ENCODE data around the gene MANSC4.
"Not testable (repeated sequence)": the region's sequence is repeated elsewhere in the genome, so short reads cannot be mapped to it uniquely, and the experiment has no call there.

The MANSC4 gene

DNA sequence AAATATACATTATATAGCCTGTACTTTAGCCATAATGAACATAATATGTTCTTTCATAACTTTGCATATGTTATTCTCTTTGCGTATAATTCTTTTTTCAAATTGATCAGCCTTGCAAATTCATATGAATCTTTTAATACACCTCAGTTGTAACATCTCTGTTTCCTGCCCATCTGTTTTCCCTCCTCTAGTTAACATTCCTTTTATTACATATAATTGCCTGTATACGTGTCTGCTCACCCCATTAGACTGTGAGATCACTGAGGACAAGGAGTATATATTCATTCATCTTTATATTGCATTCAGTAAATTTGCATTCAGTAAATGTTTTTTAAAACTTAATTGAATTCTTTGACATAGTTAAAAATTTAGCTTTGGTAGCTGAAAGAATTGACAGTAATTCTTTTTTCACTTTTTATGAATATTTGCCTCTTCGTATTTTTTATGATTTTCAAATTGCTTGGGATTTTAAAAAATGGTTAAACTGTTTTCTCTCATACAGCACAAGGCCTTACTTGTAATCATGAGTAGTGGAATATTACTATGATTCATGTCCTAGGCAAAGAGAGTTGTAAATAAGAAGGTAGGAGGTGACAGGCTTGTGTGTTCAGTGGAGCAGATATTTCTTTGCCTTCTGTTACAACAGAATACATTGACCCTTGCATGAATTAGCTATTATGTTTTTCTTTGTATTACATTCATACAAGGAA is 32.8 kb downstream of the MANSC4 start:
- no peak for DNase-seq

DNA sequence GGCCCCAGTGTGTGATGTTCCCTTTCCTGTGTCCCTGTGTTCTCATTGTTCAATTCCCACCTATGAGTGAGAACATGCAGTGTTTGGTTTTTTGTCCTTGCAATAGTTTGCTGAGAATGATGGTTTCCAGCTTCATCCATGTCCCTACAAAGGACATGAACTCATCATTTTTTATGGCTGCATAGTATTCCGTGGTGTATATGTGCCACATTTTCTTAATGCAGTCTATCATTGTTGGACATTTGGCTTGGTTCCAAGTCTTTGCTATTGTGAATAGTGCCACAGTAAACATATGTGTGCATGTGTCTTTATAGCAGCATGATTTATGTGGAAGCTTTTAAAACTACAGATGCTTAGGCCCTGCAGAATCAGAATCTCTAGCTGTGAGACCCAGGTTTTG is 34.3 kb downstream of the MANSC4 start:
- not testable (repeated sequence) for DNase-seq

DNA sequence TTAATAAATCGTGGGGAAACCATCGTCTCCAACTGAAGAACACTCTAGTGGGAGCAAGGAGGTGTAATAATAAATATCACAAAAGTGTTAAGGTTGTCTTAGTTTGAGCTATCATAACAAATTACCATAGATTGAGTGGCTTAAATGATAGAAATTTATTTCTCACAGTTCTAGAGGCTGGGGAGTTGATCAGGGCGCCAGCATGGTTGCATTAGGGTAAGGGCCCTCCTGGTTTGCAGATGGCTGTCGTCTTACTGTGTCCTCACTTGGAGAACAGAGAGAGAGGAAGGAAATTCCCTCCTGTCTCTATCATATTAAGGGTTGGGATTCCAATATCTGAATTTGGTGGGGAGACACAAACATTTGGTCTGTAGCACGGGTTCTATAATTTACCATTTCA is 36.4 kb downstream of the MANSC4 start:
- DNase-seq, result no peak

DNA sequence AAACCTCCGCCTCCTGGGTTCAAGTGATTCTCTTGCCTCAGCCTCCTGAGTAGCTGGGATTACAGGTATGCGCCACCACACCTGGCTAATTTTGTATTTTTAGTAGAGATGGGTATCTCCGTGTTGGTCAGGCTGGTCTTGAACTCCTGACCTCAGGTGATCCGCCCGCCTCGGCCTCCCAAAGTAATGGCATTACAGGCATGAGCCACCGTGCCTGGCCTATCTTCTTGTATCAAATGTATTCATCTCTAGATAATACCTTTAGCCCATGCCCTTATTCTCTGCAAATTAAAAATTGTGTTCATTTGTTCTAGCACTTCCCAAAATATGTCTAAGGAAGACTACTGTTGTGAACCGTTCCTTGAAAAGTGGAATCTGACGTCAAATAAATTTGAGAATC is 45.7 kb downstream of the MANSC4 start:
- not testable (repeated sequence) for DNase-seq

DNA sequence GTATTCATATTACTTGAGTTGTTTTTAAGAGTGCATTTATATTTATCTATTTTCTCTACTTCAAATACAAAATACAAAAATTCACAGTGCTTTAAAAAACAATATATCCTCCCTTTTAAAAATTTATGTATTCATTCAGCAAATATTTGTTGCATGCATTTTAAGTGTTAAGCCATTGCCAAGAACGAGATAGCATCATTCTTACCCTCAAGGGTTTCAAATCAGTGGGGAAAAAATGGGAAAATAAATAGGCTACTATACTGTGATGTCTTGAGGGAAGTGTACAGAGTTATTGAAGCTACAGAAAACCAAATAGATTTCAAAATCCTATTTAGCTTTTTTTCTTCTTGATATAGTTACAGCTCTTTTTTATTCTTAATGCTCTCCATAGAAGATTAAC is 46.2 kb downstream of the MANSC4 start:
- no peak for DNase-seq

GRCh38 chr12:27733052-27733656 is 46.9 kb downstream of the MANSC4 start:
- no peak for DNase-seq

GRCh38 chr12:27732281-27732680 is 47.8 kb downstream of the MANSC4 start:
- DNase-seq, result no peak

DNA sequence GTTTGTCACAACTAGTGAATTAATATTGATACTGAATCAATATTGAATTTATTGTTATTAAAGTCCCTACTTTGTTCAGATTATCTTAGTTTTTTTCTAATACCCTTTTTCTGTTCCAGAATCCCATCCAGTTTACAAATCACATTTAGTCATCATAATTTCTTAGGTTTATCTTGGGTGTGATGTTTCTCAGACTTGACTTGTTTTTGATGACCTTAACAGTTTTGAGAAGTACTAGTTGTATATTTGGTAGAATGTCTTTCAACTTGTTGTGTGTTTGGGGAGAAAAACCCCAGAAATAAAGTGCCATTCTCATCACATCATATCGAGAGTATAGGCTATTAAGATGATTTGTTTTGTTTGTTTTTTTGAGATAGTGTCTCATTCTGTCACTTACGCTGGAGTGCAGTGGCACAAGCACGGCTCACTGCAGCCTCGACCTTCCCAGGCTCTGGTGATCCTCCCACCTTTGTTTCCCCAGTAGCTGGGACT is 49.9 kb downstream of the MANSC4 start:
- no peak for DNase-seq

DNA sequence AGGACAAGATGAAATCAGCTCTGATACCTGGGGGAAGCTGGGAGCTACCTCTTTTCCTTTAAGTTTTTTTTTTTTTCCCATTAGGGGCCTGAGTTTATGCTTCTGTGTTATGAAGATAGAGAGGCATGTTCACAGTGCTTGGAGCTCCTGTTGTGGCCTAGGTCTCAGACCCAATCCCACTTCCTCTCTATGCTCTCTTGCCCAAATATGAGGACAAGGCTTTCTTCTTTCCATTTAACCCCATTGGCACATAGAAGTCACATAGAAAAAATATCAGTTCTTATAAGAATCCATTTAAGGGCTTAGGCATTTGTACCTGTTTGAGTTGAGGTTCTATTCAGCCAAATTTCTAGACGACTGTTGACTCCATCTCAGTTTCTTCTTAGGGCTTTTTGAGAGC is 56.8 kb downstream of the MANSC4 start:
- DNase-seq, result no peak

All from KG1 (cell line).